Measurements from ENCODE around the gene ALDH3A2.
"Not testable (repeated sequence)": the region's sequence is repeated elsewhere in the genome, so short reads cannot be mapped to it uniquely, and the experiment has no call there.

ALDH3A2 gene

GRCh38 chr17:19677736-19678379 is 29.3 kb downstream of the ALDH3A2 start:
- DNase-seq (ENCODE audit: low read depth): no peak
- no peak overlapping the region for H3K4me3 ChIP-seq (ENCODE audit: low read depth, low read length)
- TF ChIP-seq, protein P1, sequence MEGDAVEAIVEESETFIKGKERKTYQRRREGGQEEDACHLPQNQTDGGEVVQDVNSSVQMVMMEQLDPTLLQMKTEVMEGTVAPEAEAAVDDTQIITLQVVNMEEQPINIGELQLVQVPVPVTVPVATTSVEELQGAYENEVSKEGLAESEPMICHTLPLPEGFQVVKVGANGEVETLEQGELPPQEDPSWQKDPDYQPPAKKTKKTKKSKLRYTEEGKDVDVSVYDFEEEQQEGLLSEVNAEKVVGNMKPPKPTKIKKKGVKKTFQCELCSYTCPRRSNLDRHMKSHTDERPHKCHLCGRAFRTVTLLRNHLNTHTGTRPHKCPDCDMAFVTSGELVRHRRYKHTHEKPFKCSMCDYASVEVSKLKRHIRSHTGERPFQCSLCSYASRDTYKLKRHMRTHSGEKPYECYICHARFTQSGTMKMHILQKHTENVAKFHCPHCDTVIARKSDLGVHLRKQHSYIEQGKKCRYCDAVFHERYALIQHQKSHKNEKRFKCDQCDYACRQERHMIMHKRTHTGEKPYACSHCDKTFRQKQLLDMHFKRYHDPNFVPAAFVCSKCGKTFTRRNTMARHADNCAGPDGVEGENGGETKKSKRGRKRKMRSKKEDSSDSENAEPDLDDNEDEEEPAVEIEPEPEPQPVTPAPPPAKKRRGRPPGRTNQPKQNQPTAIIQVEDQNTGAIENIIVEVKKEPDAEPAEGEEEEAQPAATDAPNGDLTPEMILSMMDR (conservative IDR thresholded peaks at IDR 0.05; ENCODE audit: low read depth, low read length): no peak

DNA sequence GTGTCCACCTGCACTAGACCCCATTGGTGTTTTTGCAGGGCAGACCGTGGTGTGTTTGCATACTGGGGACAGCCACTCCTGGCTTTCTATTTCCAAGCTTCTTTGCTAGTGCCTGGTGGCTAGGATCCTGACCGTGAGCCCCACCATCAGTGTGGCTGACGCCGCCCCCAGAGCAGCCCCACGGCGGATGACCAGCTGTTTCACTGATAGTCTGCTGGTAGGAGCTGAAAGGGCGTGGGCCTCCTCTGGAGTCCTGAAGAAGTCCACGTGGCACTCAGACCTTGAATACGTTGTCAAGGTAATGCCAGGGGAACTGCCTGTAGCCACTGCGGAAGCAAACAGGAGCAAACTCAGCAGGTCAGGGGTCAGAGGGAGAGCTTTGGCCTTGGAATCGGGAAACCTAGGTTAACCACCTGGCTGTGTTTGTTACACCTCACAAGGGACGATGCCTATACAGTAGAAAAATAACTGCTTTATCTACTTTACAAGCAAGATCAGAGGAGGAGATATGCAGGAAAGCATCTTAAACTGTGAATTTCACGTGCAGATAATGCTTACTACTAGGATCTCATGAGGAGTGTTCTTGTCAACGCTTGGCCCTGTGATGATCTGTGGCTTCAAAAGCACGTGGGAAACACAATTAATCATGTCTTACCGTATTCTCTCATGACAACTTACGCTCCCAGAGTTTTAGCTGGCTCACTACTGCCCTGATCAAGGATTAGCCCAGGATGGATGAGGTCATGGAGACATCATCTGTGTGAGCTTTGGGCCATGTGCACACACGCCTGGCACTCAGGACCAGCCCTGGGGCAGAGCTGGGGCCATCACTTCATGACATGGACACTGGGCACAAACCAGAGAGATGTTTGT is 30.3 kb downstream of the ALDH3A2 start:
- TF ChIP-seq, protein P1 (conservative IDR thresholded peaks at IDR 0.05; ENCODE audit: low read depth, low read length): no peak
- no peak for DNase-seq (ENCODE audit: low read depth)
- no peak overlapping the region for H3K4me3 ChIP-seq (ENCODE audit: low read depth, low read length)

GRCh38 chr17:19683117-19683516 is 34.6 kb downstream of the ALDH3A2 start:
- DNase-seq (ENCODE audit: low read depth): no peak
- no peak overlapping the region for H3K4me3 ChIP-seq (ENCODE audit: low read depth, low read length)
- TF ChIP-seq, protein P1 (conservative IDR thresholded peaks at IDR 0.05; ENCODE audit: low read depth, low read length): no peak

GRCh38 chr17:19684909-19685580 is 36.5 kb downstream of the ALDH3A2 start:
- H3K4me3 ChIP-seq (ENCODE audit: low read depth, low read length); DNase-seq (ENCODE audit: low read depth): not testable (repeated sequence)

DNA sequence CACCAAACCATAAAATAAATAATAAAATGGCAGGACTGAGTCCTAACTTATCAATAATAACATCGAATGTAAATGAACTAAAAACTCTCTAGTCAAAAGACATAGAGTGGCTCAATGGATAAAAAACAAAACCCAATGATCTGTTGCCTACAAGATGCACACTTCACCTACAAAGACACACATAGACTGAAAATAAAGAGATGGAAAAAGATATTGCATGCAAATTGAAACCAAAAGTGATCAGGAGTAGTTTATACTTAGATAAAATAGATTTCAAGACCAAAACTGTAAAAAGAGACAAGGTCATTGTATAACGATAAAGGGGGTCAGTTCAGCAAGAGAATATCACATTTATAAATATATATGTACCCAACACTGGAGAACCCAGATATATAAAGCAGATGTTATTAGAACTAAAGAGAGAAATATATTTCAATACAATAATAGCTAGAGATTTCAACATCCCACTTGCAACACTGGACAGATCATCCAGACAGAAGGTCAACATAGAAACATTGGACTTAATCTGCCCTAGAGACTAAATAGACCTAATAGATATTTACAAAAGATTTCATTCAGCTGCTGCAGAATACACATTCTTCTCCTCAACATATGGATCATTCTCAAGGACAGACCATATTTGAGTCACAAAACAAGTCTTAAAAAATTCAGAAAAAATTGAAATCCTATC is 38.0 kb downstream of the ALDH3A2 start:
- TF ChIP-seq, protein P1 (conservative IDR thresholded peaks at IDR 0.05; ENCODE audit: low read depth, low read length): no peak
- H3K4me3 ChIP-seq (ENCODE audit: low read depth, low read length): no peak overlapping the region
- DNase-seq (ENCODE audit: low read depth): peak; percentile 28

- DNase-seq (ENCODE audit: low read depth): no peak
- no peak overlapping the region for H3K4me3 ChIP-seq (ENCODE audit: low read depth, low read length)
- TF ChIP-seq, protein P1 (conservative IDR thresholded peaks at IDR 0.05; ENCODE audit: low read depth, low read length): no peak
Measured at GRCh38 chr17:19702217-19702641, 53.7 kb downstream of the ALDH3A2 start.

All from choroid plexus epithelial cell (primary cell).